Muscle of leg (tissue), 11 donors: ENCODE results near the gene PAK4. TPM values are rescaled to one million over a fixed set of nuclear protein-coding genes. Genes with fewer than 3 reads are reported as not detected.

ENCODE experiments used
- DNase-seq: peaks from one replicate; pipeline ENCODE4 v3.0.0; 2013
- H3K27ac ChIP-seq: one replicate; pipeline ENCODE4 v1.5.1; 2013; ENCODE audit warnings: mild to moderate bottlenecking, low read length, control low read depth
- H3K27me3 ChIP-seq: one replicate; pipeline ENCODE4 v1.6.1; 2013; ENCODE audit warnings: low read length; ENCODE audit not compliant: control insufficient read depth, insufficient read depth
- H3K36me3 ChIP-seq: one replicate; pipeline ENCODE4 v1.6.1; 2013; ENCODE audit warnings: low read length; ENCODE audit not compliant: control insufficient read depth, insufficient read depth
- H3K4me1 ChIP-seq: one replicate; pipeline ENCODE4 v1.6.1; 2013; ENCODE audit warnings: low read length; ENCODE audit not compliant: control insufficient read depth, insufficient read depth
- H3K4me3 ChIP-seq: one replicate; pipeline ENCODE4 v1.5.1; 2013; ENCODE audit warnings: low read length, control low read depth
- H3K9me3 ChIP-seq: replicated peaks from 2 replicates; pipeline ENCODE4 v1.6.1; 2013; ENCODE audit warnings: low read depth, low read length; ENCODE audit not compliant: control insufficient read depth
- whole genome bisulfite sequencing: methylation state at CpG from one replicate; pipeline ENCODE4 v1.1.5; 2013; ENCODE audit warnings: missing lambda C conversion rate; ENCODE audit not compliant: insufficient coverage; 5-methylcytosine and 5-hydroxymethylcytosine counted together
- polyA plus RNA-seq, 8 donors: library from polyadenylated mRNA; unstranded; fragments of 120-200 nt; gene quantifications; one replicate each; pipeline versions ENCODE4 v1.2.1 to v1.2.3, GENCODE V29; 2013; ENCODE audit warnings: inconsistent platforms in 1 of 8, low replicate concordance in 1 of 8; ENCODE audit not compliant: insufficient read length in 8 of 8, insufficient read depth in 1 of 8
- total RNA-seq: library from RNA; stranded (reverse); fragments of 120-200 nt; gene quantifications from one replicate; pipeline ENCODE4 v1.2.4, GENCODE V29; 2013

The PAK4 gene
- total and polyA plus RNA-seq, 9 donors, result 3.5 to 29.2 (median 20.4) TPM

GRCh38 chr19:39171479-39172465 is 46.2 kb downstream of the PAK4 start:
- DNase-seq, result no peak
- 59% methylated on average over 25 of the region's 27 CpGs for WGBS
- Histone ChIP-seq H3K4me3 (no peak overlapping the region), H3K4me1 (peaks cover 22% of the 10 kb centered on the region), H3K27me3 (no peaks in the 10 kb centered on the region), H3K36me3 (peaks cover 53% of the 10 kb centered on the region), H3K27ac (no peak overlapping the region), H3K9me3 (no peaks in the 10 kb centered on the region)

- 88% methylated on average over 45 of the region's 45 CpGs for WGBS
- no peaks in the 10 kb centered on the region for H3K9me3 ChIP-seq
- no peak for DNase-seq
- H3K4me1 ChIP-seq, result peaks cover 14% of the 10 kb centered on the region
- no peak overlapping the region for H3K27ac ChIP-seq
- H3K36me3 ChIP-seq, result peaks cover 62% of the 10 kb centered on the region
- no peak overlapping the region for H3K4me3 ChIP-seq
- H3K27me3 ChIP-seq, result no peaks in the 10 kb centered on the region
These were observed 47.3 kb downstream of the PAK4 start for GRCh38 chr19:39172700-39173501.

GRCh38 chr19:39173502-39173991 is 48.0 kb downstream of the PAK4 start:
- WGBS, result 95% methylated on average over 23 of the region's 25 CpGs
- no peak overlapping the region for H3K27ac ChIP-seq
- no peak overlapping the region for H3K4me3 ChIP-seq
- H3K36me3 ChIP-seq, result peaks cover 69% of the 10 kb centered on the region
- no peaks in the 10 kb centered on the region for H3K27me3 ChIP-seq
- no peak for DNase-seq
- H3K4me1 ChIP-seq, result peaks cover 14% of the 10 kb centered on the region
- no peaks in the 10 kb centered on the region for H3K9me3 ChIP-seq

DNA sequence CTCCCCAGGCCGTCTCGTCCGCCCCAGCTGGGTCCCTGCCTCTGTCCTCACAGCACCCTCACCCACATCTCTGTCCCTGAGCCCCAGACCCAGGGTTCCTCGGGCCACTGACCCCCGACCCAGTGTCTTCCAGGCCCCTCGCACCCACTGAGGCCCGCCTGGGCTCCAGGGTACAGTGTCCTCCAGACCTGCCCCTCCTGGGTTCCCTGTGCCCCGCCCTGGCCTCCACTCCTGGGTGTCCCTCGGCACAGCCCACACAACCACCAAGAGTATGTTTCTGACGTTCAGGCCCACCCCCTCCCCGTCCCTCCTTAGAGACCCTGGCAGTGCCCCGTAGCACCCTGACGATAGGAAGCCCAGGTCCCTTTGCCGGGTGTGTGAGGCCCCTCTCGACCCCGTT is 48.6 kb downstream of the PAK4 start:
- peaks cover 72% of the 10 kb centered on the region for H3K36me3 ChIP-seq
- no peaks in the 10 kb centered on the region for H3K27me3 ChIP-seq
- H3K9me3 ChIP-seq, result no peaks in the 10 kb centered on the region
- DNase-seq, result no peak
- H3K27ac ChIP-seq, result no peak overlapping the region
- peaks cover 14% of the 10 kb centered on the region for H3K4me1 ChIP-seq
- WGBS, result 77% methylated on average over 16 of the region's 16 CpGs
- H3K4me3 ChIP-seq, result no peak overlapping the region

DNA sequence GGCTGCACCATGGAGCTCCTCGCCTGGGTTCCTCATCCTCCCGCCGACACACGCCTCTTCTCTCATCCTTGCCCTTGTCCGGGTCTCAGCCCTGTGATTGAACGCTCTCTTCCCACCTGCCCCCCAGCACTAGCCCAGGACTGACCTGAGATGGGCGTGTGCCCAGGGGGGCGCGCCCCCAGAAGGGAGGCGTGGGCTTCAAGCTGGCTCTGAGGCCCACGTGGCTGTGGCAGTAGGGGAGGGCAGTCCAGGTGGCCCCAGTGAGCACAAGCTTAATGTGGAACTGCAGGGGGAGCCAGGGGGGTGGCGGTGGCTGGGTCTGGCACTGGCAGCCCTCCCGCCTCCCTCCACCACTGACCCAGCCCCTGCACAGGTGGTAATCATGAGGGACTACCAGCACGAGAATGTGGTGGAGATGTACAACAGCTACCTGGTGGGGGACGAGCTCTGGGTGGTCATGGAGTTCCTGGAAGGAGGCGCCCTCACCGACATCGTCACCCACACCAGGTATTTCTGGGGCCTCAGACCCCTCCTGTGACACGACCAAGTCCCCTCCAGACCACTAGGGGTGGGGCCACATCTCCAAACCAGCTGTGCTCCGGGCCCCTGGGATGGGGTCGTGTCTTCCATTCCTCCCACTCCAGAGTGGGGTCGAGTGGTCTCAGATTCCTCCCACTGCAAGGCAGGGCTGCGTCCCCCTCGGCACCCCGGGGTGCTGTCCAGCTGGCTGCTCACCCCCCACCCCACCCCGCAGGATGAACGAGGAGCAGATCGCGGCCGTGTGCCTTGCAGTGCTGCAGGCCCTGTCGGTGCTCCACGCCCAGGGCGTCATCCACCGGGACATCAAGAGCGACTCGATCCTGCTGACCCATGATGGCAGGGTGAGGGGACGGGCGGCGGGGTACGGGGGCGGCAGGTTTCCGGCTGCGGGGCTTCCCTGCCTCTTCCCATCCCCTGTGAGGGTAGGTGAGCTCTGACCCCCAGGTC is 49.3 kb downstream of the PAK4 start:
- WGBS, result 74% methylated on average over 21 of the region's 43 CpGs
- Histone ChIP-seq H3K27ac (no peak overlapping the region), H3K36me3 (peaks cover 72% of the 10 kb centered on the region), H3K4me1 (peaks cover 12% of the 10 kb centered on the region), H3K9me3 (no peaks in the 10 kb centered on the region), H3K27me3 (no peaks in the 10 kb centered on the region), H3K4me3 (no peak overlapping the region)
- DNase-seq, result no peak

GRCh38 chr19:39175564-39175963 is 50.0 kb downstream of the PAK4 start:
- Histone ChIP-seq H3K9me3 (no peaks in the 10 kb centered on the region), H3K4me3 (no peak overlapping the region), H3K4me1 (peaks cover 5% of the 10 kb centered on the region), H3K36me3 (peaks cover 70% of the 10 kb centered on the region), H3K27ac (no peak overlapping the region), H3K27me3 (no peaks in the 10 kb centered on the region)
- DNase-seq, result no peak
- 89% methylated on average over 3 of the region's 7 CpGs for WGBS

GRCh38 chr19:39177110-39177699 is 51.6 kb downstream of the PAK4 start:
- Histone ChIP-seq H3K4me3 (no peak overlapping the region), H3K27ac (no peak overlapping the region), H3K27me3 (no peaks in the 10 kb centered on the region), H3K36me3 (peaks cover 68% of the 10 kb centered on the region), H3K9me3 (no peaks in the 10 kb centered on the region), H3K4me1 (no peaks in the 10 kb centered on the region)
- no peak for DNase-seq
- 92% methylated on average over 4 of the region's 10 CpGs for WGBS

DNA sequence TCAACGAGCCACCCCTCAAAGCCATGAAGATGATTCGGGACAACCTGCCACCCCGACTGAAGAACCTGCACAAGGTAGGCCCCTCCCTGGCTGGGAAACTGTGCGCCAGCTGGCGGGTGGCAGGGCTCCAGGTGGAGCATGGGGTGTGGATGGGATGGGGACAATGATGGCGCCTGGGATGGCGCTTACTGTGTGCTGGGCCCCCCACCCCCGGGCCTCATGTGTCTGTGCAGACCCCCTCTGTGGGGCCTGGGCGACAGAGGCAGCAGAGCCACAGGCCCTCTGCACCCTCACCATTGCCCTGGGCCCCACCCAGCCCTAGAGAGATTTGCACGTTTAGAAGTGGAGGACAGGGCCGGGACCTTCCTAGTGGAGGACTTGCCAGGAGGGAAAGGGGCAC is 52.1 kb downstream of the PAK4 start:
- WGBS, result 89% methylated on average over 6 of the region's 11 CpGs
- no peaks in the 10 kb centered on the region for H3K9me3 ChIP-seq
- H3K27me3 ChIP-seq, result no peaks in the 10 kb centered on the region
- no peak overlapping the region for H3K27ac ChIP-seq
- peaks cover 62% of the 10 kb centered on the region for H3K36me3 ChIP-seq
- no peak for DNase-seq
- no peak overlapping the region for H3K4me3 ChIP-seq
- H3K4me1 ChIP-seq, result no peaks in the 10 kb centered on the region

DNA sequence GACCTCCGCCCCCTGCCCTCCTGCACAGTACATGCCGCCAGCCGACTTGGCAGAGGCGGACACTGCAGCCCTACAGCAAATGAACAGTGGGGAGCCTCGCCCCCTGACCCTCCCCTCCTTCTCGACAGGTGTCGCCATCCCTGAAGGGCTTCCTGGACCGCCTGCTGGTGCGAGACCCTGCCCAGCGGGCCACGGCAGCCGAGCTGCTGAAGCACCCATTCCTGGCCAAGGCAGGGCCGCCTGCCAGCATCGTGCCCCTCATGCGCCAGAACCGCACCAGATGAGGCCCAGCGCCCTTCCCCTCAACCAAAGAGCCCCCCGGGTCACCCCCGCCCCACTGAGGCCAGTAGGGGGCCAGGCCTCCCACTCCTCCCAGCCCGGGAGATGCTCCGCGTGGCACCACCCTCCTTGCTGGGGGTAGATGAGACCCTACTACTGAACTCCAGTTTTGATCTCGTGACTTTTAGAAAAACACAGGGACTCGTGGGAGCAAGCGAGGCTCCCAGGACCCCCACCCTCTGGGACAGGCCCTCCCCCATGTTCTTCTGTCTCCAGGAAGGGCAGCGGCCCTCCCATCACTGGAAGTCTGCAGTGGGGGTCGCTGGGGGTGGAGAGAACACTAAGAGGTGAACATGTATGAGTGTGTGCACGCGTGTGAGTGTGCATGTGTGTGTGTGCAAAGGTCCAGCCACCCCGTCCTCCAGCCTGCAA is 52.9 kb downstream of the PAK4 start:
- 88% methylated on average over 10 of the region's 30 CpGs for WGBS

More for the DNA sequence above, 52.9 kb downstream of the PAK4 start:
- no peaks in the 10 kb centered on the region for H3K4me1 ChIP-seq
- no peak for DNase-seq
- H3K9me3 ChIP-seq, result no peaks in the 10 kb centered on the region
- H3K36me3 ChIP-seq, result peaks cover 61% of the 10 kb centered on the region
- H3K27me3 ChIP-seq, result no peaks in the 10 kb centered on the region
- no peak overlapping the region for H3K27ac ChIP-seq
- H3K4me3 ChIP-seq, result no peak overlapping the region
